ENCODE results near the gene MFAP2.
"Not testable (repeated sequence)": the region's sequence is repeated elsewhere in the genome, so short reads cannot be mapped to it uniquely, and the experiment has no call there.

MFAP2 gene

DNA sequence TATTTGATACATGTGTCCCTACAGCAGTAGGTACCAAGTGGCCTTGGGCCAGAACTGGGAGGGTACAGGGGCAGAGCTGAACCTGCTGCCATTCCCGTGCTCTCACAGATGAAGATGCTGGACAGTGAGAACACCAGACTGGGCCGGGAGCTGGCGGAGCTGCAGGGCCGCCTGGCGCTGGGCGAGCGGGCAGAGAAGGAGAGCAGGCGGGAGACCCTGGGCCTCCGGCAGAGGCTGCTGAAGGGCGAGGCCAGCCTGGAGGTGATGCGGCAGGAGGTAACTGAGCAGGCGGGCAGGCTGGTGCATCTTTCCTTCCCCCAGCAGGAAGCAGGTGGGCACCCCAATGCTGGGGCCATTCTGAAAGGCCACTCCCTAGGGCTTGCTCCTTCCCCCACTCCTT, 21.9 kb downstream of the MFAP2 start:
- no peak for DNase-seq

GRCh38 chr1:16957731-16958130, 22.7 kb downstream of the MFAP2 start:
- DNase-seq: no peak

DNA sequence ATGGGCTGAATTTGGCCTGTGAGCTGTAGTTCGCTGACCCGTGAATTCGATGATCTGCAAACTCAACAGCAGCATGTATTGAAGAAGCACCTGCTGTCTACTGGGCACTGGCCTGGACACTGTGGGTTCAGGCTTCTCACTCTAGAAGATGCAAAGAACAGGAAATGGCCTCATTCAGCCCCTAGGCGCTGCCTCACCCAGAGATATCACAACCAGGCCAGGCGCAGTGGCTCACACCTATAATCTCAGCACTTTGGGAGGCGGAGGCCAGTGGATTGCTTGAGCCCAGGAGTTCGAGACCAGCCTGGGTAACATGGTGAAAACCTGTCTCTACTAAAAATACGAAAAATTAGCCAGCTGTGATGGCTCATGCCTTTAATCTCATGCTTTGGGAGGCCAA, 23.6 kb downstream of the MFAP2 start:
- DNase-seq: no peak

GRCh38 chr1:16955186-16955585, 25.2 kb downstream of the MFAP2 start:
- DNase-seq: no peak

DNA sequence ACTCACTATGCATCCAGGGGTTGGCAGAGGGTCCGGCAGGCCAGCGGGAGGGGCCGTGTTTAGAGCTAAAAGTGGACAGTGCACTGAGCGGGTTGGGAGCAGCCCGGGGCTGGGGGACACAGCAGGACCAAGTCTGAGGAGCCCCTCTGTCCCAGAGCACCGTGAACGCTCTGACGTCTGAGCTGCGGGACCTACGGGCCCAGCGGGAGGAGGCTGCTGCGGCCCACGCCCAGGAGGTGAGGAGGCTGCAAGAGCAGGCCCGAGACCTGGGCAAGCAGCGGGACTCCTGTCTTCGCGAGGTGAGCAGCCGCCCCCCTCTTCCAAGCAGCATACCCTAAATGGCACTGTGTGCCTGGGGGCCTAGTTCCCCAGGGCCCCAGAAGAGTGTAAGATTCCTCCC, 25.8 kb downstream of the MFAP2 start:
- DNase-seq: no peak

DNA sequence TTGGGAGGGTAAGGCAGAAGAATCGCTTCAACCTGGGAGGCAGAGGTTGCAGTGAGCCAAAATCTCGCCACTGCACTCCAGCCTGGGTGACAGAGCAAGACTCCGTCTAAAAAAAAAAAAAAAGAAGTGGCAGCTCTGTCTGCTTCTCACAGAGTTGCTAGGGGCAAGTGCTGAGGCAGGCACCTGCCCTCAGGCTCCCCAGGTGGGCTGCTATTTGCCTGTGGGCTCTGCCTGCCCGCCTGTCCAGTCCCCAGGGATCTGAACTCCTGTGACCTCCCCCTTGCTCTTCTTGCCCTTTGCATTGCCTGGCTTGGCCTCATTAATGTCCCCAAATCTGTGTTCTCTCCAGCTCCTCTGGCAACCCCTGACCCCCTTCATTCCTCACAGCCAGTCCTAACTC, 28.0 kb downstream of the MFAP2 start:
- DNase-seq: not testable (repeated sequence)

DNA sequence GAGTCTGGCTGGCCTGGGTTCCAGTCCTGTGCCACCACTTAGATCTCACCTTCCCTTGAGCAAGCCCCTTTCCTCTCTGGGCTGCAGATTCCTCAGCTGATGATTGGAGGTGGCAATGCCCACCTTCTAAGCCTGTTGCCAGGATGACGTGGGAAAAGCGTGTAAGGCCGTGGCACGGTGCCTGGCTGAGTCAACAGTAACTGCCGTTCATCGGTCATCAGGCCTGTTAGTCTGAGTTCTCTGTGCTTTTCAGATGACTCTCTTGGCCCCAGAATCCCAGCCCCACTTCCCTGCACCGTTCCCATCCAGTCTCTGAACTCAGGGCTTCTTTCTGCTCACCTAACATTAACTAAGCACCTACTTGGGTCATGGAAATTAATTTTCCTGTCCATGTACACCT, 31.4 kb downstream of the MFAP2 start:
- DNase-seq: not testable (repeated sequence)

GRCh38 chr1:16948282-16948891, 32.0 kb downstream of the MFAP2 start:
- not testable (repeated sequence) for DNase-seq

DNA sequence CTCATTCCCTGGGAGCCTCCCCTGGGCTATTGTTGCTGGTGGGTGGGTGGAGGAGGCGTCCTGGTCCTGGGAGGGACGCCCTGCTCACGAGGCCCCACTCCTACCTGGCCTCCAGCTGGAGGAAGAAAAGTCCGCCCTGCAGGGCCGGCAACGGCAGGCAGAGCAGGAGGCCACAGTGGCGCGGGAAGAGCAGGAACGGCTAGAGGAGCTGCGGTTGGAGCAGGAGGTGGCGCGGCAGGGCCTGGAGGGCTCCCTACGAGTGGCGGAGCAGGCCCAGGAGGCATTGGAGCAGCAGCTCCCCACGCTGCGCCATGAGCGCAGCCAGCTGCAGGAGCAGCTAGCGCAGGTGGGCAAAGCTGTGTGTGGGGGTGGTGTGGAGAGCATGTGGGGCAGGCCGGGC, 33.8 kb downstream of the MFAP2 start:
- DNase-seq: no peak

- not testable (repeated sequence) for DNase-seq
Observed at GRCh38 chr1:16946185-16946584, 34.2 kb downstream of the MFAP2 start.

DNA sequence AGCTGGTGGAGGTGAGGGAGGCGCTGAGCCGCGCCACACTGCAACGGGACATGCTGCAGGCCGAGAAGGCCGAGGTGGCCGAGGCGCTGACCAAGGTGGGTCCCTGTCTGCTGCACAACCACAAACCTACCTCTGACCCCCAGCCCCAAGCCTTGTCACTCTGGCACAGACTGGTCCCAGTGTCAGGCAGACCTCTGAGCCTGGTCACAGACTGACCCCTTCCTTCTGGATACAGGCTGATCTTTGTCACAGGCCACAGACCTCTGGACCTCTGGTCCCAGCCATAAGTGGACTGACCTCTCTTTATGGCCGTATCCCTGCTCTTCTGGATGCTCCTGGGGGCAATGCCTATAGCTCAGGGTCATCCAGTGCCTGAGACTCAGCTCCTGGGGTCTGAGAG, 34.9 kb downstream of the MFAP2 start:
- not testable (repeated sequence) for DNase-seq

DNA sequence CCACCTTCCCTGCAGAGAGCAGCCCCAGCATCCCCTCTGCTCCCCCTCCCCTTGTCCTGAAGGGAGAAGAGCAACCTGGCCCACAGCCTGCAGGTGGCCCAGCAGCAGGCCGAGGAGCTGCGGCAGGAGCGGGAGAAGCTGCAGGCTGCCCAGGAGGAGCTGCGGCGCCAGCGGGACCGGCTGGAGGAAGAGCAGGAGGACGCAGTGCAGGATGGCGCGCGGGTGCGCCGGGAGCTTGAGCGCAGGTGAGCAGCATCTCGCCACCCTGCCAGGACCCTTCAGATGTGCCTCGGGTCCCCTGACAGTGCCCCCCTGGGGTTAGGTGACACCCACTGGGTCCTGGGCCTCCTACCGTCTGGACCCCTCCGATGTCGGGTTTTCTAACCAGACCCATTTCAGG, 36.4 kb downstream of the MFAP2 start:
- no peak for DNase-seq

GRCh38 chr1:16939386-16940180, 40.8 kb downstream of the MFAP2 start:
- not testable (repeated sequence) for DNase-seq

DNA sequence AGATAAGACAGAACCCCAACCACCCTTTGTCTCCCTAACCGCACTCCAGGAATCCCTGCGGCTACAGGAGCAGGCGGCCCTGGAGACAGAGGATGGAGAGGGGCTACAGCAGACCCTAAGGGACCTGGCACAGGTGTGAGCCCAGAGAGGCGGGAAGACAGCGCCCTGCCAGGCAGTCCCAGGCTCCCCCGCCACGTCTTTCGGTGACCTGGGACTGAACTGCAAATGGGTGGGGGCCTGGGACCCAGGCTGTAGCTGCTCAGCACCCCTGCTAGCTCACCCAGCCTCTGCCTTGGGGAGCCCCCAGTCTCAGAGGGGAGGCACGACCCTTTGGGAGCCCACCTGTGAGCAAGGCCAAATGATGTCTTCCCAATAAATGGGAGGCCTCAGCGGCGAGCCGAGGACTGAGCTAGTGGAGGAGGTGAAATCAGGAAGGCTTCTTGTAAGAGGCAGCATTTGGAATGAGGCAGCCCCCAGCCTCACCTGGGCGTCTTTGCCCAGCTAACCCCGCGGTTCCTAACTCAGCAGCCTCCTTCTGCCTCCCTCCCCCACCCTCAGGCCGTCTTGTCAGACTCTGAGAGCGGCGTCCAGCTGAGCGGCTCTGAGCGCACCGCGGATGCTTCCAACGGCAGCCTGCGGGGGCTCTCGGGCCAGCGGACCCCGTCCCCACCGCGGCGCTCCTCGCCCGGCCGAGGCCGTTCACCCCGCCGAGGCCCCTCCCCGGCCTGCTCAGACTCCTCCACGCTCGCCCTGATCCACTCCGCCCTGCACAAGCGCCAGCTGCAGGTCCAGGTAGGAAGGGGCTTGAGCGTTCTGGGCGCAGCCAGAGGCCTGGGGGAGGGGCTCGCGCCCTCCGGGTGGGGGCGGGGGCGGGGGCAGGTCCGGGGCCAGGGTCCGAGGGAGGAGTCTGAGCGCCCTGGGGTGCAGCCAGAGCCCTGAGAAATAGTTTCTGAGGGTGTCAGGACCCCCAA, 41.8 kb downstream of the MFAP2 start:
- no peak for DNase-seq

GRCh38 chr1:16936580-16936979, 43.8 kb downstream of the MFAP2 start:
- DNase-seq: not testable (repeated sequence)

- DNase-seq: not testable (repeated sequence)
Observed at GRCh38 chr1:16933945-16934344, 46.5 kb downstream of the MFAP2 start.

GRCh38 chr1:16931206-16931934, 49.0 kb downstream of the MFAP2 start:
- not testable (repeated sequence) for DNase-seq

DNA sequence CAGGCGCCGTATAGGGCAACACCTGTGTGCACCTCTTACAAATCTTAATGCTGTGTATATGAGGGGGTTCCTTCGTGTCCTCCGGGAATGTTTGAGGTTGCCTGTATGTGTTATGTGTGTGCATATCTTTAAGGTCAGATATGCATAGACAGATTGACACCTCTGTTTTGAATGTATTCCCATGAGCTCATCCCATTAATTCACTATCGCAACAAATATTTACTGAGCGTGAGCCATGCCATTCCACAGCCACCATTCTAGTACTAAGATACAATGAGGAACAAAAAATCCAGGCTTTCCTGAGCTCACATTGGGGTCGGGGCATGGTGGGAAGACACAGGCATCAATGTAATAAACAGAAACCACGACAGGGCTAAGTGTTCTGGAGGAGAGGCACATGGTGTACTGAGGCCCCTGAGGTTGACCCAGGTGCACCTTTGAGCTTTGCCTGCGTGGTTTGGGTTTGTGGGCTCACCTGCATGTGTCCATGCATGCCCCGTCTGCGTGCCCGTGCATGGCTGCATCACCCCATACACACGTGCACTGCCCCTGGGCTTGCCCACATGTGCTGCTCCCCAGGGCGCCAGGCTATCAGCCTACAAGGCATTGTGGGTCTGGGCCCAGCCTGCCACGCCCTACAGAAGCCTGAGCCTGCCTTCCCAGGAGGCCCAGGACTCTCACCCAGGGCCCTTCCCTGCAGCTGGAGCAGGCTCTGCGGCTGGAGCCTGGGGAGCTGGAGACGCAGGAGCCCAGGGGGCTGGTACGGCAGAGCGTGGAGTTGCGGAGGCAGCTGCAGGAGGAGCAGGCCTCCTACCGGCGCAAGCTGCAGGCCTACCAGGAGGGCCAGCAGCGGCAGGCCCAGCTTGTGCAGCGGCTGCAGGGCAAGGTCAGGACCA, 51.0 kb downstream of the MFAP2 start:
- not testable (repeated sequence) for DNase-seq

DNA sequence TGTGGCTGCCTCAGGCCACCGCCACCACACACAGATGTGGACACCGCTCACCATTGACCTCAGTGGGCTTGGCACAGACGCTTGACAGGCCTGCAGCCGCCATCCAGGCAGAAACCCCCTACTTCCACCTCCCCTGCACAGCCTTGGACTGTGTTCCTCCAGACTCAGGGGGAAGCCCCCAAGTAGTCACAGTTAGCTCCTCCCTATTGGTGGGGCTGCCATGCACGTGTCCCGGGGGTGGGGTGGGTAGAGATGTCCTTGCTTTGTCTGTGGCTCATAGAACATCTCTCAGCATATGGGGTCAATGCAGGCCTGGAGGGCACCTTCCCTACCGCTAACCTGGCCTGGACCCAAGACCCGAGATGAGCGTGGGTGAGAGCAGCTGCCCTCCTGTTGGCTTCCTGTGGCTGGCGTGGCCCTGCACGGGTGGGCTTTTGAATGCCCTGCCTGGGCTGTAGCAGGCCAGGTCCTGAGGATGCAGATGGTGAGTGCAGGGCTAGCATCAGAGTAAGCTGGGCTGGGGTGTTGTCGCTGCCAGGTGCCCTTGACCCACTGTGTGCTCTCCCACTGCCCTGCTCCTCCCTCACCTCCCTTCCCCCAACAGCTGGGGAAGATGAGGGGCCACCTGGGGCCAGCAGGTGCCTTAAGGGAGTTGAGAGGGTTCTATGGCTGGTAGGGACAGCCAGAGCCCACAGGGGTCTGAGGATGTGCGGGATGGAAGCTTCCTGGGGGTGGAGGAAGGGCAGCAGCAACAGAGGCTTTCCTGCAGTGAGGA, 52.5 kb downstream of the MFAP2 start:
- DNase-seq: no peak

DNA sequence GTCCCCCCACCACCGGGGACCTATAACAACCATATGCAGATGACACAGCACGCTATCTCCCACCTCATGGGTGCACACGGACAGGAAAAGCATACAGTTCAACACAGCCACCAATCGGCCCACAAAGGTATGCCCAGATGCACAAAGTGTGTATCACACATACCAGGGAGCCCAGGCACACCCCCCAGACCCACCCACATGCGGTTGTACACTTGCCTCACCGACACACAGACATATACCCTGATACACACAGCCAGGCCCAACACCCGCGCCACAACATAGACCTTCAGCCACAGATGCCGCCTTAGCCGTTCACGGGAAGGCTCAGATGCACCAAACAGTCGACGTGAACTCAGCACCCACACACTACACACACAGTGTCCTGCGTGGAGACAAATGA, 53.2 kb downstream of the MFAP2 start:
- DNase-seq: no peak
